Right renal cortex interstitium (tissue), 3 donors: ENCODE data around the gene TOMM40L. TPM values are rescaled to one million over a fixed set of nuclear protein-coding genes. Genes with fewer than 3 reads are reported as not detected.

Experiments used
- polyA plus RNA-seq, 3 donors: library from polyadenylated mRNA; unstranded; fragments of 120-200 nt; gene quantifications; one replicate each; pipeline ENCODE4 v1.2.1, GENCODE V29; 2013; ENCODE audit not compliant: insufficient read length in 3 of 3

Gene TOMM40L
- polyA plus RNA-seq, 3 donors, result 15.9 to 16.7 (median 16.4) TPM

Other genes with a start within 250 kb of the TOMM40L start
- 100 to 1,000 TPM in 1 of 3 donors, 10 to 100 TPM in 2; 93.8 to 100 (median 93.9) TPM for gene F11R, start 204.9 kb upstream of the TOMM40L start, polyA plus RNA-seq
- 10 to 100 TPM; 43.0 to 52.1 (median 49.5) TPM for gene TSTD1, start 187.1 kb upstream of the TOMM40L start, polyA plus RNA-seq
- 10 to 100 TPM; 55.5 to 60.9 (median 60.2) TPM for gene USF1, start 180.1 kb upstream of the TOMM40L start, polyA plus RNA-seq
- gene ARHGAP30, start 156.2 kb upstream of the TOMM40L start, polyA plus RNA-seq, result 1 to 10 TPM; 1.9 to 2.2 (median 2.0) TPM
- gene NECTIN4, start 136.5 kb upstream of the TOMM40L start, polyA plus RNA-seq, result 1 to 10 TPM; 1.4 to 3.9 (median 3.5) TPM
- gene KLHDC9, start 127.7 kb upstream of the TOMM40L start, polyA plus RNA-seq, result 10 to 100 TPM; 16.4 to 18.7 (median 17.6) TPM
- gene PFDN2, start 108.0 kb upstream of the TOMM40L start, polyA plus RNA-seq, result 10 to 100 TPM; 79.7 to 87.7 (median 84.3) TPM
- 10 to 100 TPM; 49.0 to 52.7 (median 51.3) TPM for gene NIT1, start 108.0 kb upstream of the TOMM40L start, polyA plus RNA-seq
- gene DEDD, start 93.4 kb upstream of the TOMM40L start, polyA plus RNA-seq, result 10 to 100 TPM; 41.5 to 46.0 (median 43.2) TPM
- 100 to 1,000 TPM; 173 to 177 (median 174) TPM for gene UFC1, start 72.1 kb upstream of the TOMM40L start, polyA plus RNA-seq
- 10 to 100 TPM; 43.4 to 48.1 (median 47.9) TPM for gene USP21, start 66.6 kb upstream of the TOMM40L start, polyA plus RNA-seq
- 10 to 100 TPM; 31.9 to 38.8 (median 35.0) TPM for gene PPOX, start 59.6 kb upstream of the TOMM40L start, polyA plus RNA-seq
- gene B4GALT3, start 48.6 kb upstream of the TOMM40L start, polyA plus RNA-seq, result 10 to 100 TPM; 31.5 to 37.3 (median 34.1) TPM
- gene ADAMTS4, start 27.0 kb upstream of the TOMM40L start, polyA plus RNA-seq, result 1 to 10 TPM in 2 of 3 donors, under 1 TPM in 1; 0.83 to 1.1 (median 1.1) TPM
- 100 to 1,000 TPM; 206 to 223 (median 214) TPM for gene NDUFS2, start 23.7 kb upstream of the TOMM40L start, polyA plus RNA-seq
- 10 to 100 TPM; 13.8 to 15.6 (median 14.4) TPM for gene FCER1G, start 10.8 kb upstream of the TOMM40L start, polyA plus RNA-seq
- gene APOA2, start 2.4 kb upstream of the TOMM40L start, polyA plus RNA-seq, result 1 to 10 TPM in 2 of 3 donors, not detected in 1; 2.0 to 4.4 TPM
- gene NR1I3, start 12.1 kb downstream of the TOMM40L start, polyA plus RNA-seq, result 1 to 10 TPM; 1.5 to 4.7 (median 4.1) TPM
- gene PCP4L1, start 32.7 kb downstream of the TOMM40L start, polyA plus RNA-seq, result 1 to 10 TPM in 1 of 3 donors, under 1 TPM in 2; 0.86 to 1.4 (median 0.96) TPM
- 1 to 10 TPM; 3.0 to 3.6 (median 3.1) TPM for gene MPZ, start 83.9 kb downstream of the TOMM40L start, polyA plus RNA-seq
- 100 to 1,000 TPM; 283 to 300 (median 290) TPM for gene SDHC, start 88.3 kb downstream of the TOMM40L start, polyA plus RNA-seq
- 10 to 100 TPM; 13.6 to 17.6 (median 15.8) TPM for gene CFAP126, start 141.8 kb downstream of the TOMM40L start, polyA plus RNA-seq